ENCODE data around the gene MME. TPM values are rescaled to one million over a fixed set of nuclear protein-coding genes. Genes with fewer than 3 reads are reported as not detected.

Gene MME
- 11.6 and 25.1 TPM in 2 replicates for total RNA-seq

DNA sequence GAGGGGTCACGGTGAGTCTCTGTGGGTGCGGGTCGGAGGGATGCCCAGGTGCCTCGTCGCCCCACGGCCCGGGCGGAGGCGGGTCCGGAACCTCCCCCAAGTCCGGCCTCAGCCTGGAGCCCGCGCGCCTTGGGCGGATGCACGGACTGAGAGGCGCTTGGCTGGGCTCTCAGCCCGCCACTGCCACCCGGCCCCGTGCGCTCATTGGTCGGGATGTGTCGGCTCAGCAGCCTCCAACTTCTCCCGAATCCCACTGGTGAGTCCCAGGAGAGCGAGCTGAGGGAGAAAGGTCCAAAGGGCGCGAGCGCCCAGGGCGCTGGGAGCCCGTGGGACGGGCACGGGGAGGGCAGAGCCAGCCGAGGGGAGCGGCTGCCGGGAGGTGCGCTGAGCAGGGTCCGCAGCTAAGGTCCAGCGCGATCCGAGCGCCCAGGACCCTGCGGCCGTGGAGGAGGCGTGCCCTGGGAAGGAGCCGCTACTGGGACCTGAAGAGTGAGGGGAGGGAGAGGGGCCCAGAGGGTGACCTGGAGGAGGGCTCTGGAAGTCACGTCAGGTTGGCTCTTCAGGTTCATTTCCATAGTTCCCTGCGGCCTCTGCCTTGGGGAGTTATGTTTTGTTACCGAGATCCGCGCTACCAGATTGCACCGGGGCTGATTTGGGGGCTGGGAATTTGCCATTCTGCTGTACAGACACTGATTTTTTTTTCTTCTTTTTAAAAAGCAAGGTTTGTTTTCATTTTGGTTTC is at the start of gene MME:
Gene MME, plus strand, starts transcription at position 574 of the 742 bp plus-strand sequence. CDS start 3,849 bp downstream, outside the sequence.
- DNase-seq (ENCODE audit: extremely low read depth, low read depth, low spot score), result no peak

DNA sequence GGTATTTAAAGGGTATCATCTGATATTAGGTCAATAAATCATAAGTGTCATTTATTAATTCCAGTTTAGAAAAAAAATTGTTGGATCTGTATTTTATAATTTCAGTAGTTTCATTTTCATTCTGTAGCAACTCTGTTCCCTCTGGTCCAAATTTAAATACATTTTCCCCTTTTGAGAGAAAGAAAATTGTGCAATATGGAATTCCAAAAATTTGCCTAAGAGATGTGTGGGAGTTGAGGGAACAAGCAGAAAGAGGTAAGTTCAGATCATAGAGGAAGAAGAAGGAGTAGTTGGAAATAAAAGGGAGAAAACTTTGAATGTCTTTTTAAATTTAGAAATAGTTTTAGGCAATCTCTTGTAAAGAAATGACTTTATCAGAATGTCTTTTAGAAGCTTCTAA is 48.9 kb upstream of the MME start:
- DNase-seq (ENCODE audit: extremely low read depth, low read depth, low spot score), result no peak

DNA sequence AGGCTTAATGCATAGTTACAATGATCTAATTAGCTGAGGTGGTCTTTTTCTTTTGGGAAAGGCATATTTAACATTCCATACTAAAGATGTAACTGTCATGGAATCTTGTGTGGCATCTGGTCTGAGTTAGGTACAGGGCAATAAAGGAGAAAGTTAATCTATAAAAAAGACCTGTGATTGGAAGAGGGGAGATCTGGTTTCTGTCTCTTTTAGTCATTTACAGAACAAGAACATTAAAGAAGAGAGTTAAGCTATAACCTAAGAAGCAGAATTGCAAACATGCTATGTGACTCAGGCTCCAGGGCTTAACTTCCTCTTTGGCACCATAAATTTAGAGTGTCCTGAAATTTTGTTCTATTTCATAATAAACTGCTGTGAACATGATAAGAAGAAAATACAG is 47.2 kb upstream of the MME start:
- DNase-seq (ENCODE audit: extremely low read depth, low read depth, low spot score), result no peak

DNA sequence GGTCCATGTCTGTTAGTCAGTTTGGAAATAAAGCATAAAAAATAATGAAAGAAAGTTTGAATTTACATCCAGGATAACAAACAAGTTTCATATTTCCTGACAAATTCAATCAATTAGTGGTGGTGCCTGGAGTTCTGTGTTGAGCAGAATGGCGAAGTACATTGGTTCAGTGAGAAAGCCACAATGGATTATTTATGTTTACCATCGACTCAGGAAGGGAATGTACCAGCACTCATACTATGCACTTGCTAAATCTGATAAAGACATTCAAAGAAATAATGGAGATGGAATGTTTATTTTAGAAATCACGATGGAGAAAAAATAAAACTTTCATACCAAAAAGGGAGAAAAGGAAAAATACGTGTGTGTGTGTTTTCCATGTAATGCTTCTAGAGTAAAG is 45.3 kb upstream of the MME start:
- no peak for DNase-seq (ENCODE audit: extremely low read depth, low read depth, low spot score)

DNA sequence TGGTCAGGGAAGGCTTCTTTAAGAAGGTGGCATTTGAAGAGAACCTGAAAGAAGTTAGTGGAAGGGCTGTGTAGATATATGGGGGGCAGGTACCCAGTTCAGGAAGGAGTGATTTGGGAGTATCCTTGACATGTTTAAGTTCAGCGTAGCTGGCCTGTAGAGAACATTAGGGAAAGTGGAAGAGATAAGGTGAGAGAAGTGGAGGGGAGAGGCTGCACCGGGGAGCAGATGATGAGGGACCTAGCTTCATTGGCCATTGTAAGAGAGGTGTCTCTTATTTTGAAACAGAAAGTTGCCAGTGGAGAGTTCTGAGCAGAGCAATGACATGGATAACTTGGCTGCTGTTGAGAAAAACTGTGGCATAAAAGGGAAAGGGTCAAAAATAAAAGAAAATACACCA is 44.6 kb upstream of the MME start:
- DNase-seq (ENCODE audit: extremely low read depth, low read depth, low spot score), result no peak

DNA sequence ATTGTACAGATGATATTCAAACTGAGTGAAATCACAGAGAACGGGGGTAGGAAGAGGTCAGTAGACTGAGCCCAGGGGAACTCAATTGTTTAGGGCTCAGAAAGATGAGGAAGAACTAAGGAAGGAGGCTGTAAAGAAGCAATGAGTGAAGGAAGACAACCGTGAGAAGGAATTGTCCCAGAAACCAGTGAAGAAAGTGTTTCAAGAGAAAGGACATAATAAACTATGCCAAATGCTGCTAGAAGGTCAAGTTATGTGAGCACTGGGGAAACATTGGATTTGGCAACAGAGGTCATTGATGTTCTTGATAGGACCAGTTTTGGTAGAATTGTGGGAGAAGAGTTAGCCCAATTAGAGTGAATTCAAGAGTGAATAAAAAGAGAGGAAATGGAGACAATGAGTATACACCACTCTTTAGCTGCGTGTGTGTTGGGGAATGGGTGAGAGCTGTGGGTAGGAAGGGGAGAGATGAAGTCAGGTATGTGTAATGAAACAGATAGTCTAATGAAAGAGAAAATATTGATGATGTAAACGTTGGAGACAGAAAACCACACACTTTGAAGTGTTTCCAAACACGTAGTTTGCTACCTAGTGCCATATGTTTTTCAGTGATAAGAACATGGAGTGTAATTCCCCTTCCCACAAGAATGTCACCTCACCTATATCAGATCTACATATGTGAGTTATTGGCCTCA is 42.5 kb upstream of the MME start:
- no peak for DNase-seq (ENCODE audit: extremely low read depth, low read depth, low spot score)

DNA sequence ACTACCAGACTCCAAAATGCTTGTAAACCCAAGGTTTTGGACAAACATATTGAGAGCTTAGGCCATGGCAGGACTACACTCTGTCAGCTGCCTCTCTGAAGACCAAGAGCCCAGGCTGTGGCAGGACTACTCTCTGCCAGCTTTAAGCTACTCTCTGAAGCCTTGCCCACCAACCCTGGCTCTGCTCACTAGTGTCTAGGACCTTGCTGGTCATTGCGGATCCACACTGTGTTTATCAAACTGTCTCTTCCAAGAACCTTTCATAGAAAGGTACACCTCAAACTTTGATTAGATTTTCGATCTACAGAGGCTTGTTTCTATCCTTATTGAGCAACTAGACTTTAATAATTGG is 41.9 kb upstream of the MME start:
- no peak for DNase-seq (ENCODE audit: extremely low read depth, low read depth, low spot score)

DNA sequence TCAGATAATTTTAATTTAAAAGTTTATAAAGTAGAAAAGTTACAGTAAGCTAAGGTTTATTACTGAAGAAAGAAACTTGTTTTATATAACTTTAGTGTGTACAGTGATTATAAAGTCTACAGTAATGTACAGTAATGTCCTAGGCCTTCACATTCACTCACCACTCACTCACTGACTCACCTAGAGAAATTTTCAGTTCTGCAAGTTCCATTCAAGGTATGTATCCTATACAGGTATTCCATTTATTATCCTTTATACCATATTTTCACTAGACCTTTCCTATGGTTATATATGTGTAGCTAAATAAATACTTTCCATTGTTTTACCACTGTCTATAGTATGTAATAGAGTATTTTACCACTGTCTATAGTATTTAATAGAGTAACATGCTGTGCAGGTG is 33.2 kb upstream of the MME start:
- no peak for DNase-seq (ENCODE audit: extremely low read depth, low read depth, low spot score)

DNA sequence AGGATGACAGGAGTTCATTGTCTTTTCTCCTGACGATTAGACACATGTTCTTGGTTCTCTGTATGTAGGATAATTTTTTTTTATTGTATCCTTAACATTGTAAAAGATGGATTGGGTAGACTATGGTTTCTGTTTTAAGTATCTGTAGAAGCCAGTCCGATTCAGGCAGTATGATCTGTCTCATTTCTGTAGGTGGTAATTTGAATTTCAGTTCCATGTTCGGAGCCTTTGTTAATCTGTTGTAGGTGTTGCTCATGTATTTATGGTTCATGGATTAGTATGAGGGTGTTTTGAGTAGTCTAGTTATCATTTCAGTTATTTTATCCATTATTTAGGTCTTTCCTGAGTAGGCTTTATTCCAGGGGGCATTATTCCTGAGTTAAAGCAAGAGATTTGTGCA is 32.4 kb upstream of the MME start:
- no peak for DNase-seq (ENCODE audit: extremely low read depth, low read depth, low spot score)

DNA sequence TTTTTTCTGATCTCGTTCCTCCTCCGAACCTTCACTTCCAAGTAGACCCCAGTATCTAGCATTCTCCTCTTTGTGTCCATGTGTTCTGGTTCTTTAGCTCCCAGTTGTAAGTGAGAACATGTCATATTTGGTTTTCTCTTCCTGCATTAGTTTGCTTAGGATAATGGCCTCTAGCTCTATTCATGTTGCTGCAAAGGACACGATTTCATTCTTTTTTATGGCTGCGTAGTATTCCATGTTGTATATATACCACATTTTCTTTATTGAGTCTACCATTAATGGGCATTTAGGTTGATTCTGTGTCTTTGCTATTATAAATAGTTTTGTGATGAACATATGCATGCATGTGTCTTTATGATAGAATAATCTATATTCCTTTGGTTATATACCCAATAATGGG is 30.2 kb upstream of the MME start:
- no peak for DNase-seq (ENCODE audit: extremely low read depth, low read depth, low spot score)

DNA sequence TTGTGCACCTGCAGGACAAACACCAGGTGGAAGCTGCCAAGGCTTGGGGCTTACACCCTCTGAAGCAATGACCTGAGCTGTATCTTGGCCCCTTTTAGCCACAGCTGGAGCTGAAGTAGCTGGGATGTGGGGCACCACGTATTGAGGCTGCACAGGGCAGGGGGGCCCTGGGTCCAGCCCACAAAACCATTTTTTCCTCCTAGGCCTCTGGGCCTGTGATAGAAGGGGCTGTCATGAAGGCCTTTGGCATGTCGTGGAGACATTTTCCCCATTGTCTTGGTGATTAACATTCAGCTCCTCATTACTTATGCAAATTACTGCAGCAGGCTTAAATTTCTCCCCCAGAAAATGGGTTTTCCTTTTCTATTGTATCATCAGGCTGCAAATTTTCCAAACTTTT is 27.6 kb upstream of the MME start:
- no peak for DNase-seq (ENCODE audit: extremely low read depth, low read depth, low spot score)

DNA sequence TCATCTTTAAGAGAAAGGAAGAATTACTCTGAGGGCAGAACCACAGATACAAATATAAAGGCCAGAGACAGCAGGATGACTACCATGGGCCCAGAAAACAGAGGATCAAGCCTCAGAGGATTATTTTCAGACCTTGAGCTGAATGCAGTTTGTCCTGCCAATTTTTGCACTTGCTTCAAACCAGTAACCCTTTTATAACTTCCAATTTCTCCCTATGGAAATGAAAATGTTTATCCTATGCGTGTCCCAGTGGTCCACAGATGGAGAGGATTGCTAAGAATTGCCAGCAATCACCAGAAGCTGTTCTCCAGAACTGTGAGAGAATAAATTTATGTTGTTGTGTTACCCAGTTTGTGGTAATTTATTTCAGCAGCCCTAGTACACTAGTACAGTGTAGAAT is 26.4 kb upstream of the MME start:
- DNase-seq (ENCODE audit: extremely low read depth, low read depth, low spot score), result no peak

DNA sequence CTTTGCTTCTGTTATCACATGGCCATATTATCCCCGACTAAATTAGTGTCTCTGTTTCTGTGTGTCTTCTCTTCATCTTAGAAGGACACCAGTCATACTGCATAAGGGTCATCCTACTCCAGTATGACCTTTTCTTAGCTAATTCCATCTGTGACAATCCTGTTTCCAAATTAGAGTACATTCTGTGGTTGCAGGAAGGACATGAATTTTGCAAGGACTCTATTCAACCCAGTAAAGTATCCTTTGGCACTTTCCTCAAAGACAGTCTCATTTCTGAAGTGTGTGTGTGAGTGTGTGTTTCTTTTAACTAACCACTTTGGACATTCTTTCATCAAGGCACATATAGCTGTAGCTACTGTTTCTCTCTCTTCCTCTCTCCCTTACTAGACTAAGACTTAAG is 15.2 kb upstream of the MME start:
- no peak for DNase-seq (ENCODE audit: extremely low read depth, low read depth, low spot score)

DNA sequence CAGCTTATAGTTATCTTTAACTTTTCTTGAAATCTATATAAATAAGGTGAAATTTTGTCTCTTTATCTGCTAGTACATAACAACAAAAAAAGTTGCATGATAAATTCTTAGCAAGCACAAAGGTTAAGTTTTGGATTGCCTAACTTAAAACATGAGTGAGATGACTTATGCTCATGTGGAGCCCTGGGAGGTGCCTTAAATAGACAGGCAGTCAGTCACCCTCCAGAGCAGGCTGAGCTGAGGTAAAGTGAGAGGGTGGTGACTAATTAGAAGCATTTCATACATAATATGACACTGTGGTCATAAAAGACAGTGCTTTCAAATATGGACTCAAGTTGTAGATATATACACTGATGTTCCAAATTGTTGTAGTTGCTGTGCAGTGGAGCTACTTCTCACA is 14.6 kb upstream of the MME start:
- no peak for DNase-seq (ENCODE audit: extremely low read depth, low read depth, low spot score)

DNA sequence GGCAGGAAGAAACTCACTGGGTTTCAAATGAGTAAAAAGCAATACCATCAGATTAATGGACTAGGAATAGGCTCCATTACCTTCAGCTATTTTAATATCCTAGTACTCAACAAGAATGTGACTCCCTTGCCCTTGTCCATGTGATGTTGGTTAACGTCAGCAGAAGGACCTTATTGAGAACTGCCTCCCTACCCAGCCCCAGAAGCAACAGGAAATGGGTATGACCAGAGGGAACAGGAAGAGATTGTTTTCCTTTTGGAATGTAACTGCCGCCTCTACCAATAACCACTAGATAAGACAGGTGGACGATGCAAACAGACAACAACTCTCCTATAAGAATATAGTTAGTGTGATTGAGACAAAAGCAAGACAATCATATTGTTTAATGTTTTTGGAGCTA is 10.4 kb upstream of the MME start:
- DNase-seq (ENCODE audit: extremely low read depth, low read depth, low spot score), result no peak

DNA sequence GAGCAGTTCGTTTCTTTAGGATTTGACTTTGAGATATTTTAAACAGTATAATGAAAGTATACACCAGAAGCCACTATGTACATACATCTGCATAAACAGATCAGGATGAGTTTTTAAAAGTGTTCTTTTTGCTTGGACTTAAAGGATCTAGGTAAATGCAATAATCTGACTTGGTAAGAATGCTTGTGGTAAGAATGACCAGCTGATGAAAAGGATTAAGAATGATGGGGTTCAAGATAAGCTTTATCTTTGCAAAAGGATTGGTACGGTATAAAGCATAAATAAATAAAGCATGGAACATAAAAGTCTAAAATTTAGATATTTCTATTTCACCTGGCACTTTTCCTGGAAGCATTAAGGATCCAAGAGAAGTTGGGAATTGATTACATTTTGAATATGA is 9.8 kb upstream of the MME start:
- DNase-seq (ENCODE audit: extremely low read depth, low read depth, low spot score), result no peak

DNA sequence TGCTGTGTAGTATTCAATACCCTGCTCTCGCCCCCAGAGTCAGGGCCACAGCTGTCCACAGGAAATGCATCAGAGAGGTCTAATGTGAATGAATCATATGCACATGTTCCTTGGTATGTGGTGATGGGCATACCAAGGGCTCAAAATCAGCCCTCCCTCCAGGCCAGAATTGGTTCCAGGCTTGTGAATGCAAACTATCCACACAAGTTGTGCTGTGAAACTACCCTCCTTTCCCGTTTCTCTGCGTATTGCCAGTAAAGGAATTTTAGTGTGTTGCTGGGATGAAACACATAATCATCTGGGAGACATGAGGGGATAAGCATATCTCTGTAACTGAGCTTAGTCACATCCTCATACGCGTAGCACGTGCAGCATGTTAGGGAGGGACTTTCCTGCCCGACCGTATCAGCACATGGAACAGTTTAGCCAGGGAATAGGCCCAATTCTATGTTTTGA is 9.2 kb upstream of the MME start:
- DNase-seq (ENCODE audit: extremely low read depth, low read depth, low spot score), result peak; percentile 86

DNA sequence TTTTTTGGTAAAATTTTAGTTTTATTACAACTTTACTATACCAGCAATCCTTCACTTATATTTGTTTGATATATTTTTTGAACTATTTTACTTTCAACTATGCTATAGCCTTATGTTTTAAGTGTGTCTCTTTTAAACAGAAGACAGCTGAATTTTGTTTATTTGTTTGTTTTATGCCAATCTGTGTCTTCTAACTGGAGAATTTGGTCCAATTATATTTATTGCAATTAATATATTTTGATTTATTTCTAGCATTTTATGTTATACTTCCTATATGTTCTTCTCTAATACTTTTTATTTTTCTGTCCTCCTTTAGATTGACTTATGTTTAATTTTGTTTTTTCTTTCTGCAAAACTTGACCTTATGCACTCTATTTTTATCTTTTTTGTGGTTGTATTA is 4.9 kb upstream of the MME start:
- no peak for DNase-seq (ENCODE audit: extremely low read depth, low read depth, low spot score)

DNA sequence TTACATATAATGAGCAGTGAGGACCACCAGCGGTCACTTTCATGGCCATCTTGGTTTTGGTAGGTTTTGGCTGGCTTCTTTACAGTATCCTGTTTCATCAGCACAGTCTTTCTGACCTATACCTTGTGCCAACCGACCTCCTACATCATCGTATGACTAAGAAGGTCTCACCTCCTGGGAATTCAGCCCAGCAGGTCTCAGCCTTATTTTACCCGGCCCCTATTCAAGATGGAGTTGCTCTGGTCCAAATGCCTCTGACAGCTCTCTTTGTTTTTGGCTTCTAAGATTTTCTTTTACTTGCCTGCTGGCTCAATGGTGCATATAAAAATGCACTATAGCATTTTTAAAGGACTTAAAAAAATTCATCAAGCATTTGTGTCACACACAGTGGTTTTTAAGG is 3.2 kb upstream of the MME start:
- no peak for DNase-seq (ENCODE audit: extremely low read depth, low read depth, low spot score)

DNA sequence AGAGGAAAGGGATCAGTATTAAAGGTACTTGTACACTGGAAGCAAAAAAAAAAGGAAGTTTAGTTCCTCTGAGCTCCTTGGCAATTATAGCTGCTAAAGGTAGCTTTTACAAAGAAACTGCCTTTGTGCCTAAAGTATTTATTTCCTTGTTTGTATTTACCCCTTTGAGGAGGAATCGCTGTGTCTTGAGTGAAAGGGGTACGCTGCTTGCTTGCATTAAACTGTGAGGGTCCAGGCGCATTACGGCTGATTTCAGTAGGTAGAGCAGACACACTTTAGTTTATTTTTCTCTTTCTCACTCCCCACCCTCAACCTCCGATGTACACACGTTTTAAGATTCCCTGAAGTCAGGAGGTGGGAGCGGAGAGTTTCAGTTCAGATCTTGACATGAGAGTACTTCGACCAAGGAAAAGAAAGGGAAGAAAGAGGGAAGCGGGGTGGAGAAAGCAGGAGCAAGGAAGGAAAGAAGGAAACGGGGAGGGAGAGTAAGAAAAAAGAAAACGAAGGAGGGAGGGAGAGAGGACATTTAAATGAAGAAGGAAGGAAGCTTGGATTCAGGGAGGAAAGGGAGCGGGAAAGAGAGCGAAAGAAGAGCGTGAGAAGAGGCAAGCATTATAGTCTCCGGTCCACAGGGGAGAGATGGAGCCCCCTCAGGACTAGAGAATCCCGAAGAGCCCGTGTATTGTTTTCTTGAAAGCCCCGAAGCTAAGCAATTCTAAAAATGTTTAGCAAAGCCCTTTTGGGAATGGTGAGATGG is 1.2 kb upstream of the MME start:
- no peak for DNase-seq (ENCODE audit: extremely low read depth, low read depth, low spot score)

DNA sequence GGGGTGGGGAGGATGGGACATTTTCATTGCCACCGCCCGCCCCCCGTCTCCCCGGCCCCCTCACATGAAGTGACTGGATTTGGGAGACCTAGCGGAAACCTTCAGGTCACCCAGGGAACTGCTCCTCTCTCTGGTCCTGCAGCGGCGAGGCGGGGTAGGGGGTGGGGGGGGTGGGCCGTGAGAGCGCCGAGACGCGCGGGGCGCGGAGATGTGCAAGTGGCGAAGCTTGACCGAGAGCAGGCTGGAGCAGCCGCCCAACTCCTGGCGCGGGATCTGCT is 712 bp upstream of the MME start:
- no peak for DNase-seq (ENCODE audit: extremely low read depth, low read depth, low spot score)

DNA sequence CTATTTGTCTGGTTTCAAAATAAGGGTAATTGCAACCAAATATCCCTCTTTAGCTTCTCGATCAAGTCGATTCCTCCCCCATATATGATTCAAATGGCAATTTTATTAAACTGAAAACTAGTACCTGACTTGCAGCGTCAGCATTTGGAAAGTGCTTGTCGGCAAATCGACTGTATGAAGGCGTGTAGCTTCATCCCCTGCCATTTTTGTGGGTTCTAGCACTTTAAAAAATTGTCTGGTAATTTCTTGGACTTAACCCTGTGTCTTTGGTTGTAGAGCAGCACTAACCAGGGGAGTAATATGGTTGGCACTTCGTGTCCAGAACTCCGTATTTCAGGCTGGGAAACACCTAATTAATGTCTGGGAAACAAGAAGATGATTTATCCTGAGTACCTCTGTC is 573 bp downstream of the MME start:
- DNase-seq (ENCODE audit: extremely low read depth, low read depth, low spot score), result no peak
